Fibroblast of pulmonary artery (primary cell): ENCODE measurements around the gene CRELD2.

ENCODE experiments used
- DNase-seq: peaks from one replicate; pipeline ENCODE4 v3.0.0-alpha.2; 2010; ENCODE audit warnings: low read depth
- H3K4me3 ChIP-seq: replicated peaks from 2 replicates; pipeline ENCODE4 v1.5.1; 2011; ENCODE audit warnings: low read depth, mild to moderate bottlenecking, control low read depth, low read length, moderate library complexity
- TF ChIP-seq, protein P1 (sequence below): IDR thresholded peaks from 2 replicates; pipeline ENCODE4 v1.5.1; 2011; ENCODE audit warnings: mild to moderate bottlenecking, control low read depth, low read length, inconsistent platforms; ENCODE audit errors: missing control alignments

The CRELD2 gene

DNA sequence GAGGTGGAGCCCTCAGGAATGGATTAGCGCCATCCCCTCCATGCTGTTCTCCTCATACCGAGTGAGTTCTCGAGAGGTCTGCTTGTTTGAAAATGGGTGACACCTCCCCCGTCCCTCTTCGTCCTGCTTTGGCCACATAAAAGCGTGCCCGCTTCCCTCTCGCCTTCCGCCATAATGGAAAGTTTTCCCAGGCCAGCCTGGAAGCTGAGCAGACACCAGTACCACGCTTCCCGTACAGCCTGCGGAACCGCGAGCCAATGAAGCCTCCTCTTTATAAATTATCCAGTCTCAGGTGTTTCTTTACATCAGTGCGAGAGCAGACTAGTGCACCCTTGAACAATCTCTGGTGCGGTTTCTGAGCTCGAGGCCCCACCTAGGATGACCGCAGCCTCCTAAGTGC, 13.0 kb upstream of the CRELD2 start:
- TF ChIP-seq, protein P1, sequence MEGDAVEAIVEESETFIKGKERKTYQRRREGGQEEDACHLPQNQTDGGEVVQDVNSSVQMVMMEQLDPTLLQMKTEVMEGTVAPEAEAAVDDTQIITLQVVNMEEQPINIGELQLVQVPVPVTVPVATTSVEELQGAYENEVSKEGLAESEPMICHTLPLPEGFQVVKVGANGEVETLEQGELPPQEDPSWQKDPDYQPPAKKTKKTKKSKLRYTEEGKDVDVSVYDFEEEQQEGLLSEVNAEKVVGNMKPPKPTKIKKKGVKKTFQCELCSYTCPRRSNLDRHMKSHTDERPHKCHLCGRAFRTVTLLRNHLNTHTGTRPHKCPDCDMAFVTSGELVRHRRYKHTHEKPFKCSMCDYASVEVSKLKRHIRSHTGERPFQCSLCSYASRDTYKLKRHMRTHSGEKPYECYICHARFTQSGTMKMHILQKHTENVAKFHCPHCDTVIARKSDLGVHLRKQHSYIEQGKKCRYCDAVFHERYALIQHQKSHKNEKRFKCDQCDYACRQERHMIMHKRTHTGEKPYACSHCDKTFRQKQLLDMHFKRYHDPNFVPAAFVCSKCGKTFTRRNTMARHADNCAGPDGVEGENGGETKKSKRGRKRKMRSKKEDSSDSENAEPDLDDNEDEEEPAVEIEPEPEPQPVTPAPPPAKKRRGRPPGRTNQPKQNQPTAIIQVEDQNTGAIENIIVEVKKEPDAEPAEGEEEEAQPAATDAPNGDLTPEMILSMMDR: no peak
- no peak for DNase-seq
- H3K4me3 ChIP-seq: no peak overlapping the region

DNA sequence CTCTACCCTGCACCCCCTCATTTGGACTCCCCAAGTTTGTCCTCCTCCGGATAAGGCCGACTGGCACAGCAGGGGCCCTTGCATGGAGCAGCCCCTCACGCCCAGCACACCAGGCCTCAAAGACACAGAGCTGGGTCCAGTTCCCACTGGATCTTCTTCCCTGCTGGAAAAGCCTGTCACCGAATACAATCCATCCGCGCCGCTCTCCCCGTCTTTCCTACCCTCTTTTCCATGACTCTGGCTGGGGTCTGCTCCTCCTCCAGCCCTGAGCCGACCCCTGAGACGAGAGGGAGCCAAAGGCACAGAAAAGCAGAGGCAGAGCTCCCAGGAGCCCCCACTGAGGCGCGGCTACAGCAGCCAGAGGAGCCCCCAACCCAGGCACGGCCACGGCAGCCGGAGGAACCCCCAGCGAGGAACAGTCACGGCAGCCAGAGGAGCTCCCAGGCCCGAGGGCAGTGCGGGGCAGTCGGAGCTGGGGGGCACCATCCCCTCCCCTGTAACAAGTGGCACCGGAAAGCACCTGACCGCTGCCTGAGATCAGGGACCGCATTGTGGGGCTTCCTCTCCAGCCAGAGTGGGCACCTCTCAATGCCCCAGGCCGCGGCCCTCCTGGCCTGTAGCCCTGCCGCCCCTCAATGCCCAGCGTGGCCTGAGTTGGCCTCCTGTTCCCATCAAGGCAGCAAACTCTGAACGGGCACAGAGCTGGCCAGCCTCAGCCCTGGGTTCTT, 12.2 kb upstream of the CRELD2 start:
- no peak overlapping the region for H3K4me3 ChIP-seq
- TF ChIP-seq, protein P1: no peak
- no peak for DNase-seq

DNA sequence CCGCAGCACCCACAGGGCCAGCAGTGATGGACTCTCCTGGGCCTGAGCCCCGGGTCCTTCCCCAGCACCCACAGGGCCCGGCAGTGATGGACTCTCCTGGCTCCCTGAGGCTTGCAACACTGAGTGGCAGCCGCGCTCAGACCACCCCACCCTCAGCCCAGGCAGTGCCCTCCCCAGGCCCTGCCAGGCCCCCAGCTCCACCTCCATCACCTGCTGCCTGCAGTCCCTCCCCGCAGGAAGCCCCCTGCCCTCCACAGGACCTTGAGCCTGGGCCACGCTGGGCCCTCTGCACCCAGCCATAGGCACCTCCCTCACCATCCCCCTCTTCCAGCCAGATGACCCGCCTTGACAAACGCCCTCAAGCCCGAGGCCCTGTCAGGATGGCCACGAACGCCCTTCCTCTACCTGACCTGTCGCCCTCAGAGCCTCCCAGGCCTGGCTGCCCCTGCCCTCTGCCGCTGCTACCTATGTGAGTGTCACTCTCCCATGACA, 11.6 kb upstream of the CRELD2 start:
- TF ChIP-seq, protein P1: no peak
- no peak overlapping the region for H3K4me3 ChIP-seq
- no peak for DNase-seq

DNA sequence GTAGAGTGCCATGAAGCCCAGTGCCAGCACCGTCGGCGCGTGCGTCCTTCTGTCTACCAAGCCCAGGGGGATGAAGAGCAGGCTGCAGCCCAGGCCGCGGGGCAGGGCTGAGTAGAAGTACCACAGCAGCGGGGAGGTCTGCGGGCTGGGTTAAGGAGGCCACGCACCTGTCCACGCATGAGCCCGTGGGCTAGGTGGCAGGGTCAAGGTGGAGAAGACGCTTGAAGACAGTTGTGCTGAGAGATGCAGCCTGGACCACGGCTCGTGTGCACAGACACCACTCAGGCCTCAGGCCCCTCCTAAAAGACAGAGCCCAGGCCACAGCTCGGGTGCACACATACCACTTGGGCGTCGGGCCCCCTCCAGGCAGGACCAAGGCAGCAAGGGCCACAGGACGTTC, 10.6 kb upstream of the CRELD2 start:
- DNase-seq: no peak
- no peak overlapping the region for H3K4me3 ChIP-seq
- TF ChIP-seq, protein P1: no peak

DNA sequence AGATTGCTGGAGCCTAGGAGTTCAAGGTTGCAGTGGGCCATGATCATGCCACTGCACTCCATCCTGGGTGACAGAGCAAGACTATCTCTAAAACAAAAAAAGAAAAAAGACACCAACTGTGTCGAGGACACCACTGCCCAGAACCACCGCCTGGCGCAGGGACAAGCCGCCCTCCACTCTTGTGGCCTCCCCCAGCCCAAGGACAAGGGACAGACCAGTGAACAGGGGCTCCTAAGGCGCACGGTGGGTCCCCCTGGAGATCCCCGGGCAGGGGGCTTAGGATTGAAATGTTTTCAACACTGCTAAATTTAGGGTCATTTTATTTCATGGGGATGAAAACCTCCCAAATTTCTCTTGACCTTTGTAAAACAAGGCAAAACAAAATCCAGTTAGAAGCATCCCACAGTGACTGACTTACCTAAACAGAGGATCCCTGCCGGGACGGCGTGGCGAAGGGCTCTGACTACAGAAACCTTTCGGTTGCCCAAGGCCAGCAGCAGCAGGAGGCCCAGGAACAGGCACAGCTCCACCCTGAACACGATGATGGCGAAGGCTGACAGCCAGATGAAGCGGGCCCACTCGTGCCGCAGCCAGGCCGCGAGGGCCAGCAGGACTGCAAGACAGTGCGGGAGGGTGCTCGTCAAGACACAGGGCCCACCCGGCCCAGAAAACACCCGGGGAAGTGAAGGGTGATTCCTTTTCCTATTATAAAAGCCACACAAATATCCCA, 8.8 kb upstream of the CRELD2 start:
- no peak for DNase-seq
- TF ChIP-seq, protein P1: no peak

DNA sequence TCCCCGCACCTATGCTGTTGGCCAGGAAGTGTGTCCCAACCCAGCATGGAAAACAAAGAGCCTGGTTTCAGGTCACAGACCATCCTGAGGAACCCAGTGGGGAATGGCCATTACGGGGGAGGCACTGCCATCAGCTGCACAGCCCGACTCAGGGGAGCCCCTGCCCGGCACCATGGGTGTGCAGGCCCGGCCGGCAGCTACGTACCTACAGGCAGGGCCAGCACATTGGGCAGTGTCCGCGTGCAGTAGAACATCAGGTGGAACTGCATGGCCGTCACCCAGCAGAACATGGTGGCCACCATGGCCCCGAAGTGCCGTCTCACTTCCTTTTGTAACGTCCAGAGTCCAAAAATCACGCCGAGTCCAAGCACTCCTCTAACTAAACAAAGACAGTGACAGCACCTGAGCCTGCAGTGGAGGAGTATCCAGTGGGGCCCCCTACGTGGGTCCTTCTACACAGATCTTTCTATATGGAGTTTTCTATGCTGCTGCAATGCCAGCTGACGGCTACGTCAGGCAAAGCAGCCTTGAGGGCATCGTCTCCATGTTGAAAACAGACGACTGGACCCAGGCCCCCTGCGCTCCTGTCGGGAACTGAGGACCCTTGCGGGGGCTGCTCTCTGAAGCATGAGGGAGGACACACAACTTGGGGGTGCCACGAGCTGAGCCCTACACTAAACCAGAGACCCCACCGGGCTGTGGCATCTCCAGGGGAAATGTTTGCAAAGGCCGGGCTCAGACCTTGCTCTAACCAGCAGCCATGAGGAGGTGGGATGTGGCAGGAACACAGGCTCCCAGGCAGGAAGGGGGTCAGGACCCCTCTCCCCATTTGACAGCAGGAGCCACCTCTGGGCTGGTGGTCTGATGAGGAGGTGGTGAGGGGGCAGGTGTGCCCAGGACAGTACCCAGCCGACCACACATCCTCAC, 7.9 kb upstream of the CRELD2 start:
- H3K4me3 ChIP-seq: no peak overlapping the region
- no peak for DNase-seq

More for the DNA sequence above, 8.8 kb upstream of the CRELD2 start:
- no peak overlapping the region for H3K4me3 ChIP-seq

More for the DNA sequence above, 7.9 kb upstream of the CRELD2 start:
- TF ChIP-seq, protein P1: no peak
